ENCODE results near the gene MLC1.

Gene MLC1

GRCh38 chr22:50022171-50022819 lies 62.9 kb downstream of the MLC1 start:
- DNase-seq (ENCODE audit: low read depth, low spot score) = no peak
- H3K27ac ChIP-seq = no peak overlapping the region

- H3K27ac ChIP-seq = no peak overlapping the region
- no peak for DNase-seq (ENCODE audit: low read depth, low spot score)
Observed at GRCh38 chr22:50020606-50021005, 64.6 kb downstream of the MLC1 start.

- DNase-seq (ENCODE audit: low read depth, low spot score) = no peak
- no peak overlapping the region for H3K27ac ChIP-seq
Observed at GRCh38 chr22:50019316-50019715, 65.9 kb downstream of the MLC1 start.

GRCh38 chr22:50018608-50019285 lies 66.5 kb downstream of the MLC1 start:
- no peak for DNase-seq (ENCODE audit: low read depth, low spot score)
- no peak overlapping the region for H3K27ac ChIP-seq

- DNase-seq (ENCODE audit: low read depth, low spot score) = no peak
- H3K27ac ChIP-seq = no peak overlapping the region
Observed at GRCh38 chr22:50017701-50018224, 67.5 kb downstream of the MLC1 start.

GRCh38 chr22:50016988-50017700 lies 68.1 kb downstream of the MLC1 start:
- DNase-seq (ENCODE audit: low read depth, low spot score) = no peak
- H3K27ac ChIP-seq = no peak overlapping the region

GRCh38 chr22:50016308-50016987 lies 68.8 kb downstream of the MLC1 start:
- no peak for DNase-seq (ENCODE audit: low read depth, low spot score)
- H3K27ac ChIP-seq = no peak overlapping the region

- H3K27ac ChIP-seq = no peak overlapping the region
- no peak for DNase-seq (ENCODE audit: low read depth, low spot score)
Observed at GRCh38 chr22:50015451-50016307, 69.5 kb downstream of the MLC1 start.

- no peak overlapping the region for H3K27ac ChIP-seq
- DNase-seq (ENCODE audit: low read depth, low spot score) = no peak
Observed at GRCh38 chr22:50014655-50015401, 70.4 kb downstream of the MLC1 start.

GRCh38 chr22:50014053-50014501 lies 71.1 kb downstream of the MLC1 start:
- DNase-seq (ENCODE audit: low read depth, low spot score) = no peak
- H3K27ac ChIP-seq = no peak overlapping the region

GRCh38 chr22:50012211-50013181 lies 72.7 kb downstream of the MLC1 start, which contains the start of gene IL17REL:
TSS of gene IL17REL (minus strand) at chr22:50012765. CDS start at chr22:50012646, 119 bp downstream.
- DNase-seq (ENCODE audit: low read depth, low spot score) = no peak
- no peak within 1 kb of the TSS for H3K27ac ChIP-seq

GRCh38 chr22:50011447-50012210 lies 73.6 kb downstream of the MLC1 start:
- no peak overlapping the region for H3K27ac ChIP-seq
- no peak for DNase-seq (ENCODE audit: low read depth, low spot score)

GRCh38 chr22:50010676-50011446 lies 74.4 kb downstream of the MLC1 start:
- DNase-seq (ENCODE audit: low read depth, low spot score) = no peak
- no peak overlapping the region for H3K27ac ChIP-seq

GRCh38 chr22:50009765-50010675 lies 75.2 kb downstream of the MLC1 start:
- no peak for DNase-seq (ENCODE audit: low read depth, low spot score)
- H3K27ac ChIP-seq = no peak overlapping the region
